K562 (cell line): ENCODE results near the gene MRPS10.

Experiments
- BRF1 ChIP-seq: IDR thresholded peaks from 3 replicates; pipeline ENCODE4 v1.6.1; 2011; ENCODE audit warnings: borderline replicate concordance, mild to moderate bottlenecking; ENCODE audit not compliant: insufficient read length; ENCODE audit errors: extremely low read depth
- EP300 ChIP-seq: IDR thresholded peaks from 2 replicates; pipeline ENCODE4 v1.6.1; 2012; ENCODE audit warnings: low read length, improper control_type of control experiment
- SLC30A9 ChIP-seq: fragments of 250-450 bp; sonication (Bioruptor Pico); IDR thresholded peaks from 2 replicates; pipeline ENCODE4 v1.8.0; 2022; ENCODE audit warnings: mild to moderate bottlenecking, moderate library complexity
- SP2 ChIP-seq: IDR thresholded peaks from 2 replicates; pipeline ENCODE4 v1.6.1; 2011; ENCODE audit warnings: mild to moderate bottlenecking, low read depth, low read length, moderate library complexity; ENCODE audit not compliant: poor library complexity, severe bottlenecking; ENCODE audit errors: extremely low read depth
- TF ChIP-seq, protein P1 (sequence below): fragments of 250-450 bp; sonication (Bioruptor Pico); IDR thresholded peaks from 2 replicates; pipeline ENCODE4 v1.4.0; 2020; ENCODE audit warnings: mild to moderate bottlenecking

DNA sequence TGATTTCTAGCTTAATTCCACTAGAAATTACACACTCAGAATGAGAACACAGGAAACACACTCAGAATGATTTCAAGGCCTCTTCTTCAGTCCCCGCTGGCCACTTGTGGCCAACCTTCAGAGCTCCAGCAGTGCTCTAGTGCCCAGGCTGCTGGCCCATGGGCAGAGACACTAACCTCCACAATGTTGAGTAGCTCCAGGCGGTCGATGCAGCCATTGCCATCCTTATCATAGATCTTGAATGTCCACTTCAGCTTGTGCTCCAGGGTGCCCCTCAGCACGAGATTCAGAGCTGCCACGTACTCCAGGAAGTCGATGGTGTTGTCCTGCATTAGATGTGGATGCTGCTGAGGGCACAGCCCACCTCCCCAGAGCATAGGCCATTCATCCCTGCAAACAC, 29.3 kb downstream of the MRPS10 start:
- TF ChIP-seq EP300 = no peak
- TF ChIP-seq SP2 = no peak
- no peak for TF ChIP-seq BRF1
- TF ChIP-seq SLC30A9 = no peak
- TF ChIP-seq, protein P1, sequence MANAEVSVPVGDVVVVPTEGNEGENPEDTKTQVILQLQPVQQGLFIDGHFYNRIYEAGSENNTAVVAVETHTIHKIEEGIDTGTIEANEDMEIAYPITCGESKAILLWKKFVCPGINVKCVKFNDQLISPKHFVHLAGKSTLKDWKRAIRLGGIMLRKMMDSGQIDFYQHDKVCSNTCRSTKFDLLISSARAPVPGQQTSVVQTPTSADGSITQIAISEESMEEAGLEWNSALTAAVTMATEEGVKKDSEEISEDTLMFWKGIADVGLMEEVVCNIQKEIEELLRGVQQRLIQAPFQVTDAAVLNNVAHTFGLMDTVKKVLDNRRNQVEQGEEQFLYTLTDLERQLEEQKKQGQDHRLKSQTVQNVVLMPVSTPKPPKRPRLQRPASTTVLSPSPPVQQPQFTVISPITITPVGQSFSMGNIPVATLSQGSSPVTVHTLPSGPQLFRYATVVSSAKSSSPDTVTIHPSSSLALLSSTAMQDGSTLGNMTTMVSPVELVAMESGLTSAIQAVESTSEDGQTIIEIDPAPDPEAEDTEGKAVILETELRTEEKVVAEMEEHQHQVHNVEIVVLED = no peak
